GM18511 (cell line): ENCODE results near the gene RGS17.
A peak's percentile ranks its signal among the peaks of the same experiment; 100 is the strongest.
"Not testable (repeated sequence)": the region's sequence is repeated elsewhere in the genome, so short reads cannot be mapped to it uniquely, and the experiment has no call there.

Source experiments
- ATAC-seq: cut with Tn5 transposase; IDR thresholded peaks from one replicate; pipeline ENCODE4 v1.9.1; 2021; ENCODE audit warnings: mild to moderate bottlenecking, moderate library complexity; ENCODE audit not compliant: unreplicated experiment

RGS17 gene, protein sequence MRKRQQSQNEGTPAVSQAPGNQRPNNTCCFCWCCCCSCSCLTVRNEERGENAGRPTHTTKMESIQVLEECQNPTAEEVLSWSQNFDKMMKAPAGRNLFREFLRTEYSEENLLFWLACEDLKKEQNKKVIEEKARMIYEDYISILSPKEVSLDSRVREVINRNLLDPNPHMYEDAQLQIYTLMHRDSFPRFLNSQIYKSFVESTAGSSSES

DNA sequence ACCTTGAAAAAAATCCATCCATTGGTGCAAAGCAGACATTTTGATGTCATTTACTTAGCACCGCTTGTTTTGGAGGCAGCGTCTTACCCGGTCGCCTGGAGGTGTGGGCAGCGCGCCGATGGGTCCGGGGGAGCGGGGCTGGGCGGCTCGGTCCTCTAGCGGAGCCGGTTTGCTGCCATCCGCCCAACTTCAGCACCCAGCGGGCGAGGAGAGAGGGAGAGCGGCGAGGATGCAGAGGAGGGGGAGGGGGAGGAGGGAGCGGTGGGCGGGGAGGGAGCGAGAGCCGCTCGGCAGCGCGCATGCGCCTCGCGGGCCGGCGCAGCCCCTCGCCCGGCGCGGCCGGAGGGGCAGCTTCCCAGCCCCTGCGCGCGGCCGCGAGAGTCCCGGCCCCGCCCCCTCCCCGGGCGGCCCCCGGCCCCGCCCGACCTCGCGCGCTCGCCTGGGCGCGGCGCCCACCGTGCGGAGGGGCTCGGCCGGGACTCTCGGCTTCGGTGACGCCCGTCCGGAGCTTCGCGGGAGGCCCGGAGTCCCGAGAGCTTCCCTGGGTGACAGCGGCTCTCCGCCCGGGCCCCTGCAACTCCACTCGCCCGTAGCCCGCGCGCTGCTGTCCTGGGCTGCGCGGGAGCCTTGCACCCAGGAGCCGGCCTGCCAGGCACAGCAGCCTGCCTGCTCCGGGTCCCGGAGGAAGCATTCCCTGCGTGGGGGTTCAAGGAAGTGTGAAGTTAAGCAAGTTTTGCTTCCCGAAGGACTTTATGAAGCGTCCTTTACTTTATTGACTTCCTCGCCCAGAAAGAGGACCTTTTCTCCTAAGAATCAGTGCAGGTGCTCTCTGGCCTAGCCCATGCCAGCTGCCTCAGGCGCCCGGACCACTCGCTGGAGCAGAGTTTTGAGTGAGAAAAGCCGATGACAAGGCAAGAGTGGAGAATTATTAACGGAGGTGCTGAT, at the start of gene RGS17:
Gene RGS17, minus strand, starts transcription at position 246 of the 945 bp plus-strand sequence. CDS start 87,264 bp downstream, outside the sequence.
- ATAC-seq = peak; percentile 68

GRCh38 chr6:153172815-153173214, 41.7 kb upstream of the RGS17 start:
- no peak for ATAC-seq

GRCh38 chr6:153170511-153170910, 39.4 kb upstream of the RGS17 start:
- ATAC-seq = no peak

GRCh38 chr6:153167907-153168306, 36.8 kb upstream of the RGS17 start:
- no peak for ATAC-seq

GRCh38 chr6:153167061-153167891, 36.2 kb upstream of the RGS17 start:
- ATAC-seq = no peak

- no peak for ATAC-seq
These were observed 31.6 kb upstream of the RGS17 start for GRCh38 chr6:153162646-153163045.

- no peak for ATAC-seq
These were observed 31.1 kb upstream of the RGS17 start for GRCh38 chr6:153162172-153162571.

DNA sequence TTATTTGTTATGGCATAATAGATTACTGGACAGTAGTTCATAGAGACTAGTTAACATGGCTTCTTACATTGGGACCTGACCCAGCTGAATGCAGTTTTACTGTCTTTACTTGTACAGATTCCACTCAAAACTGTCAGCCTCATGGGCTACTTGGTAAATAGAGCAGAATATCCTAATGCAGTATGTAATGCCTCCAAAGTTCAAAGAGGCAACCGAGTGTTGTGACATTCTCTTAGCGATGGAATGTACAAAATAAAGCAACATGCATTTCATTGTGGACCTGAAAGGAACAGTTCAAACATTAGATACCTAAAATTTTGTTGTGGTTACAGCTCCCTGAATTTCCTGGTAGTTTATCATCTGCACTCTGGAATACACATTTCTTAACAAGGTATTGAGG, 29.1 kb upstream of the RGS17 start:
- ATAC-seq = no peak

GRCh38 chr6:153150752-153151440, 19.8 kb upstream of the RGS17 start:
- ATAC-seq = no peak

DNA sequence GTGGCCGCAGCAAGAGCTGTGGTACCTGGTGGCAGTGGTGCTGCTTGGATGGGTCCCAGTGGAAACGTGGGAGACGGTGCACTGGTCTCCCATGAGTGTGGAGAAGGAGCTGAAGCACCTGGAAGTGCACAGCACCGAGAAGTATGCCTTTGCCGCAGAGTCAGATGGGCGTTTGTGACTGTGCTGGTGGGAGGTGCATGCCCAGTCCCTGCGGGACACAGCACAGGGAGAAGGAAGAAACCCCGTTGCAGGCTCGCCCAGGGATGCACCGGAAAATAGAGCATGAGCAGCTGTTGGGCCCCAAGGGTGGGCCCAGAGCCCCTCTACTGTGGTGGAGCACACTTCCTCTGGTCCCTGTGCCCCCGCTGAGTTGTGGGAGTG, 19.3 kb upstream of the RGS17 start:
- ATAC-seq = no peak

- no peak for ATAC-seq
These were observed 18.8 kb upstream of the RGS17 start for GRCh38 chr6:153149891-153150290.

DNA sequence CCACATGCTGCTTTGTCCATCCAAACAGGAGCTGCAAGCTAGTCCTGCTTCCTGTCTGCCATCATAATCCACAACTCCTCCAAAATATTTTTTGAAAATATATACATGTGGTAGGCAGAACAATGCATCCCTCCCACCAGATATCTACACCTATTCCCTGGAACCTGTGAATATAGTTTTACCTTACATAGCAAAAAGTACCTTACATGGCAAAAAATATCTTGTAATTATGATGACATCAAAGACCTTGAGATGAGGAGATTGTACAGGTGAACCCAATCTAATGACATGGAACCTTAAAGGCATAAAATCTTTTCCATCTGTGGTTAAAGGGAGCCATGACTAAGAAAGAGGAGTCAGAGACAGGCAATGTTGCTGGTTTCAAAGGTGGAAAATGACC, 15.3 kb upstream of the RGS17 start:
- no peak for ATAC-seq

DNA sequence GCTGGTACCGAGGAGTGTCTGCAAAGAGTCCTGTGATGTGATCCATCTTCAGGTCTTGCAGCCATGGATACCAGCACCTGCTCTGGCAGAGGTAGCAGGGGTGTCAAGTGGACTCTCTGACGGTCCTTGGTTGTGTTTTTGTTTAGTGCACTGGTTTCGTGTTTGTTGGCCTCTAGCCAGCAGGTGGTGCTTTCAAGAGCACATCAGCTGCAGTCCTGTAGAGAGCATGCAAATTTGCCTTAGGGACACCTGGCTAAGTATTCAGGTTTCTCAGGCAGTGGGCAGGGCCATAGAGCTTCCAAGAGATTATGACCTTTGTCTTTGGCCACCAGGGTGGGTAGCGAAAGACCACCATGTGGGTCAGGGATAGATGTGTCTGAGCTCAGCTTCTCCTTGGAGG, 14.5 kb upstream of the RGS17 start:
- ATAC-seq = no peak

- no peak for ATAC-seq
These were observed 12.1 kb upstream of the RGS17 start for GRCh38 chr6:153143200-153143599.

- ATAC-seq = no peak
These were observed 9.2 kb upstream of the RGS17 start for GRCh38 chr6:153140299-153140698.

DNA sequence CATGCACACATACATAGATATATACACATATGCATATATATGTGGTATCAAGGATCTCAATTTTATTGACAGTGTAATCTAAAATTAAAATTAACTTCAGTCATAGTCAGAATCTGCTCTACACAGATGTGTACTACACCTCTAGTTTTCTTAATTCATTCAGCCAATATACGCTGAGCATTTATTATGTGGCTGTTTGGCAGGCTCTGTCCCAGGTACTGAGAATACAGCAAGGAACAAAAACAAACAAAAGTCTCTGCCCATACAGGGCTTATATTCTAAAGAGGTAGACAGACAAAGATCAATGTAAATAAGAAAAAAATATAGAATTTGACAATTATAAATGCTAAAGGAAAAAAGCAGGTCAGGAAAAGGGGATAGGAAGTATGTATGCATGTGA, 7.8 kb upstream of the RGS17 start:
- no peak for ATAC-seq

DNA sequence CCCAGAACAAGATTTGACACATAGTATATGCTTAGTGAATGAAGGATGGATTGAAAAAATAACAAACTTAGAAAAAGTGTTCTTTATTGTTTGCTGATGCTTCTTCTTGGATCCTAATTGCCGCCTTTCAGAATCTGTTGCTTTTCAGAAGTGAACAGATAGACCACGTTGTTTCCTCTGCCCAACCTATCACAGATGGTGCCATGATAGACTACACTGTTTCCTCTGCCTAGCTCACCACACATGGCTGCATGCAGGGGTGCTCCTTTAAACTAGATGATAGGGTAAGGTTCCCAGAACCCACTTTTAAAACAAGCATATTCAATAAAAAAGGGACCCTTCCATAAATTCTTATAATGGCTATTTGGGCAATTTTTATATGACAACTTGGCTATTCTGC, 4.6 kb upstream of the RGS17 start:
- ATAC-seq = no peak

DNA sequence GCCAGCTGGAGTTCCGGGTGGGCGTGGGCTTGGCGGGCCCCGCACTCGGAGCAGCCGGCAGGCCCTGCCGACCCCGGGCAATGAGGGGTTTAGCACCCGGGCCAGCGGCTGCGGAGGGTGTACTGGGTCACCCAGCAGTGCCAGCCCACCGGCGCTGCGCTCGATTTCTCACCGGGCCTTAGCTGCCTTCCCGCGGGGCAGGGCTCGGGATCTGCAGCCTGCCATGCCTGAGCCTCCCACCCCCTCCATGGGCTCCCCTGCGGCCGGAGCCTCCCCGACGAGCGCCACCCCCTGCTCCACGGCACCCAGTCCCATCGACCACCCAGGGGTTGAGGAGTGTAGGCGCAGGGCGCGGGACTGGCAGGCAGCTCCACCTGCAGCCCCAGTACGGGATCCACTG, 2.6 kb upstream of the RGS17 start:
- ATAC-seq = not testable (repeated sequence)

GRCh38 chr6:153130515-153131036, 506 bp downstream of the RGS17 start:
- peak; percentile 17 for ATAC-seq

- no peak for ATAC-seq
These were observed 1.1 kb downstream of the RGS17 start for GRCh38 chr6:153129873-153130514.
